Measurements from ENCODE around the gene PNCK. TPM values are rescaled to one million over a fixed set of nuclear protein-coding genes. Genes with fewer than 3 reads are reported as not detected.

Gene PNCK
- total and polyA plus RNA-seq, 2 of the 13 experiments (the other 11 are each of a cell fraction or from before 2014, with no cell fraction given): 33.1 TPM; not detected in 1

DNA sequence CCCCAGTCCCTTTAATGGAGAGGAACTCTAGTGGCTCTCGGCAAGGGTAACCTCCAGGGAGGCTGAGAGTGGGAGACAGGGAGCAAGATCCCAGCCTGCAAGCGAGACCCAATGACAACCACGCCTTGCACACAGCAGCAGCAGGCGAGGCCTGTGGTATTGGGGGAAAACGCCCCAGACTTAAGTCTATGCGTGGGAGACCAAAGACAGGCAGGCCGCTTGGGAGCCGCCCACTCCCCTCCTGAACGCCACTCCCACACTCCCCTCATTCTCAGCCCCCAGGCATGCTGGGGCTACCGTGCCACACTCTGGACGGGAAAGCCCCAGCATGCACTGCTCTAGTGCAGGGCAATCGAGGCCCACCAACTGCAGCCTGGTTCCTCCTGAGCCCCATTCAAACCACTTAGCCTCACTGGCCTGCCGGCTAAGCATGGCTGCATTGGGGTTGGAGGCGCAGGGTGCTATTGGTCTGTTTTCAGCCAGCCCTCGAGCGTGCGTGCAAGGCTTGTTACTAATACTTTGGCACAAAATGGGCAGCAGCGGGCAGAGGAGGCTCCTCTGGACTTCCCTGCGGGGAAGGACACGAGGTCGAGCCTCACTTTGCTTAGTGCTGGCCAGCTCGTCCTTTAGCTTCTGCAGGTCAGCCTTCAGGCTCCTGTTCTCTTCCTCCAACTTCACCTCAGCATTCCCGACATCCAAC is 28.9 kb upstream of the PNCK start:
- H2AFZ ChIP-seq (ENCODE audit: low read length): no peak overlapping the region
- DNase-seq (ENCODE audit: low spot score) (no peak), FAIRE-seq (no peak), ATAC-seq (no peak)
- POLR2A ChIA-PET: no interaction called here
- peaks cover 14% of the 10 kb centered on the region for H3K4me1 ChIP-seq (ENCODE audit: insufficient read depth, low read length)
- 0 out of 2 replicates have a peak, but pooled peaks cover 3% of the 10 kb centered on the region for H4K20me1 ChIP-seq (ENCODE audit: insufficient read depth, low read length)
- no peak overlapping the region for H3K4me2 ChIP-seq (ENCODE audit: low read depth, low read length)
- H3K9me3 ChIP-seq (ENCODE audit: low read length): no peaks in the 10 kb centered on the region
- BruUV-seq (replicated peaks): no TSS peak
- H3K36me3 ChIP-seq (replicated peaks in 1 of 2; ENCODE audit: control insufficient read depth in 1 of 2, insufficient read depth in 2 of 2, low read length in 2 of 2): peaks cover 5 to 9% of the 10 kb centered on the region in 2 experiments; a peak in 3 of 5 replicates
- CTCF ChIA-PET (ENCODE audit: low intra/inter-chr PET ratio, low total read pairs): no interaction called here
- no peak overlapping the region for H3K9ac ChIP-seq (ENCODE audit: insufficient read depth, low read depth, low read length)
- intact Hi-C loops (cut with micrococcal nuclease; ENCODE audit: unreplicated experiment): no loop called here
- in situ Hi-C loops (cut with HindIII; ENCODE audit: extremely low pct_ligation_motif_present, low pct_unique_long_range_greater_than_20kb): no loop called here
- H3K27me3 ChIP-seq (ENCODE audit: control insufficient read depth in 1 of 2, insufficient read depth in 2 of 2, low read length in 2 of 2): no peaks in the 10 kb centered on the region
- no peaks in the 10 kb centered on the region for H3K79me2 ChIP-seq (ENCODE audit: insufficient read depth, low read length)
- H3K4me3 ChIP-seq (replicated peaks in 1 of 3; ENCODE audit: insufficient read depth in 1 of 3, low read depth in 2 of 3, low read length in 3 of 3): no peak overlapping the region
- no peak overlapping the region for H3K27ac ChIP-seq (ENCODE audit: extremely low read length, insufficient read depth, low read length)
- 100% methylated on average over 6 of the region's 23 CpGs for WGBS (ENCODE audit: low lambda C conversion rate)
- no peak for TF ChIP-seq JARID2 (CRISPR knock-in tag; IDR thresholded peaks at IDR 0.05; ENCODE audit: insufficient replicate concordance)
- no peak for TF ChIP-seq ZNF281 (CRISPR knock-in tag; IDR thresholded peaks at IDR 0.05; ENCODE audit: borderline replicate concordance)
- no peak for TF ChIP-seq ZBTB42 (CRISPR knock-in tag; IDR thresholded peaks at IDR 0.05)
- no peak for TF ChIP-seq ZFP62 (CRISPR knock-in tag; IDR thresholded peaks at IDR 0.05)
- TF ChIP-seq E2F1 (CRISPR knock-in tag; IDR thresholded peaks at IDR 0.05): no peak
- TF ChIP-seq PCBP2 (optimal IDR thresholded peaks at IDR 0.05; ENCODE audit: low read depth, low read length, poor library complexity, severe bottlenecking): no peak
- no peak for TF ChIP-seq ZNF558 (CRISPR knock-in tag; IDR thresholded peaks at IDR 0.05; ENCODE audit: borderline replicate concordance)
- no peak for TF ChIP-seq ZZZ3 (CRISPR knock-in tag; IDR thresholded peaks at IDR 0.05; ENCODE audit: borderline replicate concordance)
- no peak for TF ChIP-seq PRPF4 (IDR thresholded peaks at IDR 0.05; ENCODE audit: low read depth, low read length, poor library complexity, severe bottlenecking)
- no peak for TF ChIP-seq NONO (IDR thresholded peaks at IDR 0.05)
- no peak for TF ChIP-seq NONO (CRISPR knock-in tag; conservative IDR thresholded peaks at IDR 0.05)
- no peak for TF ChIP-seq ZFYVE20 (CRISPR knock-in tag; IDR thresholded peaks at IDR 0.05; ENCODE audit: borderline replicate concordance, low read depth)
- no peak for TF ChIP-seq MIER3 (CRISPR knock-in tag; IDR thresholded peaks at IDR 0.05; ENCODE audit: borderline replicate concordance)
- no peak for TF ChIP-seq ZNF678 (CRISPR knock-in tag; IDR thresholded peaks at IDR 0.05)
- no peak for TF ChIP-seq ATF7-NPFF (CRISPR knock-in tag; IDR thresholded peaks at IDR 0.05; ENCODE audit: low read depth)
- no peak for TF ChIP-seq HDAC6 (IDR thresholded peaks at IDR 0.05; ENCODE audit: low read depth, low read length)
- no peak for TF ChIP-seq TAF1 (CRISPR knock-in tag; IDR thresholded peaks at IDR 0.05)
- no peak for TF ChIP-seq GRHL1 (CRISPR knock-in tag; conservative IDR thresholded peaks at IDR 0.05)
- no peak for TF ChIP-seq ZNF841 (CRISPR knock-in tag; IDR thresholded peaks at IDR 0.05; ENCODE audit: borderline replicate concordance)
- no peak for TF ChIP-seq DR1 (CRISPR knock-in tag; IDR thresholded peaks at IDR 0.05)

Data from HepG2 (cell line).